HepG2 (cell line): Measurements from ENCODE around the gene PHLDB1. TPM values are rescaled to one million over a fixed set of nuclear protein-coding genes. Genes with fewer than 3 reads are reported as not detected.
A peak's percentile ranks its signal among the peaks of the same experiment; 100 is the strongest.

Experiments used
- EEA1 ChIP-seq: sonication (generic); formaldehyde crosslinking; IDR thresholded peaks from 2 replicates; pipeline ENCODE4 v1.5.1; 2020; ENCODE audit warnings: mild to moderate bottlenecking, missing genetic modification reagents, borderline replicate concordance
- ETV6 ChIP-seq: sonication (generic); formaldehyde crosslinking; conservative IDR thresholded peaks from 2 replicates; pipeline ENCODE4 v1.4.0; 2020; ENCODE audit warnings: missing genetic modification reagents
- MBD4 ChIP-seq: IDR thresholded peaks from 2 replicates; pipeline ENCODE4 v1.6.1; 2012; ENCODE audit warnings: low read length, inconsistent platforms, borderline replicate concordance
- SKI ChIP-seq: fragments of 450-650 bp; IDR thresholded peaks from one replicate; pipeline ENCODE4 v1.6.1; 2018; ENCODE audit warnings: mild to moderate bottlenecking; ENCODE audit not compliant: partially characterized antibody
- ZFP41 ChIP-seq: sonication (generic); formaldehyde crosslinking; IDR thresholded peaks from 2 replicates; pipeline ENCODE4 v1.4.0; 2020; ENCODE audit warnings: mild to moderate bottlenecking, missing genetic modification reagents, borderline replicate concordance
- ZNF572 ChIP-seq: sonication (generic); formaldehyde crosslinking; IDR thresholded peaks from 2 replicates; pipeline ENCODE4 v1.5.1; 2020; ENCODE audit warnings: mild to moderate bottlenecking, missing genetic modification reagents
- ZNF614 ChIP-seq: IDR thresholded peaks from 2 replicates; pipeline ENCODE4 v1.6.1; 2018; ENCODE audit warnings: missing biosample characterization, missing genetic modification reagents, inconsistent platforms, borderline replicate concordance
- ZNF704 ChIP-seq: sonication (generic); formaldehyde crosslinking; IDR thresholded peaks from 2 replicates; pipeline ENCODE4 v1.8.1; 2023; ENCODE audit warnings: mild to moderate bottlenecking, inconsistent platforms, moderate library complexity, missing genetic modification reagents, borderline replicate concordance
- polyA plus RNA-seq, 8 experiments: library from polyadenylated mRNA; depleted of rRNA in 3 of 8; stranded (reverse) in 7 of 8; unstranded in 1 of 8; fragments of >200 nt; fragmentation: Illumina TruSeq in 4 of 8; extraction: Trizol in 4 of 8; gene quantifications; 2 replicates each; pipeline versions ENCODE4 v1.2.1 to v1.2.3, GENCODE V29; 2011 to 2016; ENCODE audit warnings: low read depth in 4 of 8, missing spikeins in 1 of 8, mixed read lengths in 1 of 8; ENCODE audit not compliant: insufficient read depth in 1 of 8
- total RNA-seq, 5 experiments: library from RNA; depleted of rRNA; stranded (reverse); fragments of >200 nt; fragmentation: Illumina TruSeq; extraction: Trizol; gene quantifications; 2 replicates each; pipeline ENCODE4 v1.2.3, GENCODE V29; 2016; ENCODE audit warnings: low read depth in 1 of 5
- TF ChIP-seq, protein P1 (sequence below): sonication (generic); formaldehyde crosslinking; IDR thresholded peaks from 2 replicates; pipeline ENCODE4 v1.5.1; 2020; ENCODE audit warnings: mild to moderate bottlenecking, missing genetic modification reagents, moderate library complexity
- TF ChIP-seq, protein P2 (sequence below): sonication (generic); formaldehyde crosslinking; IDR thresholded peaks from 2 replicates; pipeline ENCODE4 v1.8.0; 2022; ENCODE audit warnings: missing genetic modification reagents, mild to moderate bottlenecking, moderate library complexity, borderline replicate concordance
- TF ChIP-seq, protein P3 (sequence below): sonication (generic); formaldehyde crosslinking; IDR thresholded peaks from 2 replicates; pipeline ENCODE4 v1.5.1; 2020; ENCODE audit warnings: mild to moderate bottlenecking, missing genetic modification reagents
- TF ChIP-seq, protein P4 (sequence below): sonication (generic); formaldehyde crosslinking; conservative IDR thresholded peaks from 2 replicates; pipeline ENCODE4 v1.8.1; 2023; ENCODE audit warnings: missing genetic modification reagents

PHLDB1 gene
- total and polyA plus RNA-seq, 2 of the 13 experiments (the other 11 are each of a cell fraction or from before 2014, with no cell fraction given): 13.8 to 14.2 TPM

GRCh38 chr11:118620529-118621070 is 13.2 kb downstream of the PHLDB1 start (continued):
- TF ChIP-seq, protein P1, sequence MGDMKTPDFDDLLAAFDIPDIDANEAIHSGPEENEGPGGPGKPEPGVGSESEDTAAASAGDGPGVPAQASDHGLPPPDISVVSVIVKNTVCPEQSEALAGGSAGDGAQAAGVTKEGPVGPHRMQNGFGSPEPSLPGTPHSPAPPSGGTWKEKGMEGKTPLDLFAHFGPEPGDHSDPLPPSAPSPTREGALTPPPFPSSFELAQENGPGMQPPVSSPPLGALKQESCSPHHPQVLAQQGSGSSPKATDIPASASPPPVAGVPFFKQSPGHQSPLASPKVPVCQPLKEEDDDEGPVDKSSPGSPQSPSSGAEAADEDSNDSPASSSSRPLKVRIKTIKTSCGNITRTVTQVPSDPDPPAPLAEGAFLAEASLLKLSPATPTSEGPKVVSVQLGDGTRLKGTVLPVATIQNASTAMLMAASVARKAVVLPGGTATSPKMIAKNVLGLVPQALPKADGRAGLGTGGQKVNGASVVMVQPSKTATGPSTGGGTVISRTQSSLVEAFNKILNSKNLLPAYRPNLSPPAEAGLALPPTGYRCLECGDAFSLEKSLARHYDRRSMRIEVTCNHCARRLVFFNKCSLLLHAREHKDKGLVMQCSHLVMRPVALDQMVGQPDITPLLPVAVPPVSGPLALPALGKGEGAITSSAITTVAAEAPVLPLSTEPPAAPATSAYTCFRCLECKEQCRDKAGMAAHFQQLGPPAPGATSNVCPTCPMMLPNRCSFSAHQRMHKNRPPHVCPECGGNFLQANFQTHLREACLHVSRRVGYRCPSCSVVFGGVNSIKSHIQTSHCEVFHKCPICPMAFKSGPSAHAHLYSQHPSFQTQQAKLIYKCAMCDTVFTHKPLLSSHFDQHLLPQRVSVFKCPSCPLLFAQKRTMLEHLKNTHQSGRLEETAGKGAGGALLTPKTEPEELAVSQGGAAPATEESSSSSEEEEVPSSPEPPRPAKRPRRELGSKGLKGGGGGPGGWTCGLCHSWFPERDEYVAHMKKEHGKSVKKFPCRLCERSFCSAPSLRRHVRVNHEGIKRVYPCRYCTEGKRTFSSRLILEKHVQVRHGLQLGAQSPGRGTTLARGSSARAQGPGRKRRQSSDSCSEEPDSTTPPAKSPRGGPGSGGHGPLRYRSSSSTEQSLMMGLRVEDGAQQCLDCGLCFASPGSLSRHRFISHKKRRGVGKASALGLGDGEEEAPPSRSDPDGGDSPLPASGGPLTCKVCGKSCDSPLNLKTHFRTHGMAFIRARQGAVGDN (CRISPR knock-in tag): peak; percentile 80
- TF ChIP-seq ZNF704 (CRISPR knock-in tag) (0 out of 2 replicates have a peak, but pooled peaks have one; percentile 16), EEA1 (CRISPR knock-in tag) (no peak), ZNF572 (no peak), ETV6 (CRISPR knock-in tag) (no peak), ZNF614 (0 out of 2 replicates have a peak, but pooled peaks have one; percentile 28), ZFP41 (CRISPR knock-in tag) (no peak), SKI (no peak), MBD4 (no peak)
- TF ChIP-seq, protein P2, sequence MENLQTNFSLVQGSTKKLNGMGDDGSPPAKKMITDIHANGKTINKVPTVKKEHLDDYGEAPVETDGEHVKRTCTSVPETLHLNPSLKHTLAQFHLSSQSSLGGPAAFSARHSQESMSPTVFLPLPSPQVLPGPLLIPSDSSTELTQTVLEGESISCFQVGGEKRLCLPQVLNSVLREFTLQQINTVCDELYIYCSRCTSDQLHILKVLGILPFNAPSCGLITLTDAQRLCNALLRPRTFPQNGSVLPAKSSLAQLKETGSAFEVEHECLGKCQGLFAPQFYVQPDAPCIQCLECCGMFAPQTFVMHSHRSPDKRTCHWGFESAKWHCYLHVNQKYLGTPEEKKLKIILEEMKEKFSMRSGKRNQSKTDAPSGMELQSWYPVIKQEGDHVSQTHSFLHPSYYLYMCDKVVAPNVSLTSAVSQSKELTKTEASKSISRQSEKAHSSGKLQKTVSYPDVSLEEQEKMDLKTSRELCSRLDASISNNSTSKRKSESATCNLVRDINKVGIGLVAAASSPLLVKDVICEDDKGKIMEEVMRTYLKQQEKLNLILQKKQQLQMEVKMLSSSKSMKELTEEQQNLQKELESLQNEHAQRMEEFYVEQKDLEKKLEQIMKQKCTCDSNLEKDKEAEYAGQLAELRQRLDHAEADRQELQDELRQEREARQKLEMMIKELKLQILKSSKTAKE (CRISPR knock-in tag): no peak
- TF ChIP-seq, protein P3, sequence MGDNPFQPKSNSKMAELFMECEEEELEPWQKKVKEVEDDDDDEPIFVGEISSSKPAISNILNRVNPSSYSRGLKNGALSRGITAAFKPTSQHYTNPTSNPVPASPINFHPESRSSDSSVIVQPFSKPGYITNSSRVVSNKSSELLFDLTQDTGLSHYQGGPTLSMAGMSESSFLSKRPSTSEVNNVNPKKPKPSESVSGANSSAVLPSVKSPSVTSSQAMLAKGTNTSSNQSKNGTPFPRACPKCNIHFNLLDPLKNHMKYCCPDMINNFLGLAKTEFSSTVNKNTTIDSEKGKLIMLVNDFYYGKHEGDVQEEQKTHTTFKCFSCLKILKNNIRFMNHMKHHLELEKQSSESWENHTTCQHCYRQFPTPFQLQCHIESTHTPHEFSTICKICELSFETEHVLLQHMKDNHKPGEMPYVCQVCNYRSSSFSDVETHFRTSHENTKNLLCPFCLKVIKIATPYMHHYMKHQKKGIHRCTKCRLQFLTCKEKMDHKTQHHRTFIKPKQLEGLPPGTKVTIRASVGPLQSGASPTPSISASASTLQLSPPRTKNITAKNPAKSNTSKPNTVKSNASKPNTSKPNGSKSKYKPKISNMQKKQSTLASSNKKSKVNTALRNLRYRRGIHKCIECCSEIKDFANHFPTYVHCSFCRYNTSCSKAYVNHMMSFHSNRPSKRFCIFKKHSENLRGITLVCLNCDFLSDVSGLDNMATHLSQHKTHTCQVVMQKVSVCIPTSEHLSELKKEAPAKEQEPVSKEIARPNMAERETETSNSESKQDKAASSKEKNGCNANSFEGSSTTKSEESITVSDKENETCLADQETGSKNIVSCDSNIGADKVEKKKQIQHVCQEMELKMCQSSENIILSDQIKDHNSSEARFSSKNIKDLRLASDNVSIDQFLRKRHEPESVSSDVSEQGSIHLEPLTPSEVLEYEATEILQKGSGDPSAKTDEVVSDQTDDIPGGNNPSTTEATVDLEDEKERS (CRISPR knock-in tag): no peak
- TF ChIP-seq, protein P4, sequence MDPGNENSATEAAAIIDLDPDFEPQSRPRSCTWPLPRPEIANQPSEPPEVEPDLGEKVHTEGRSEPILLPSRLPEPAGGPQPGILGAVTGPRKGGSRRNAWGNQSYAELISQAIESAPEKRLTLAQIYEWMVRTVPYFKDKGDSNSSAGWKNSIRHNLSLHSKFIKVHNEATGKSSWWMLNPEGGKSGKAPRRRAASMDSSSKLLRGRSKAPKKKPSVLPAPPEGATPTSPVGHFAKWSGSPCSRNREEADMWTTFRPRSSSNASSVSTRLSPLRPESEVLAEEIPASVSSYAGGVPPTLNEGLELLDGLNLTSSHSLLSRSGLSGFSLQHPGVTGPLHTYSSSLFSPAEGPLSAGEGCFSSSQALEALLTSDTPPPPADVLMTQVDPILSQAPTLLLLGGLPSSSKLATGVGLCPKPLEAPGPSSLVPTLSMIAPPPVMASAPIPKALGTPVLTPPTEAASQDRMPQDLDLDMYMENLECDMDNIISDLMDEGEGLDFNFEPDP (CRISPR knock-in tag): no peak
